ENCODE results near the gene DDTL.
"Not testable (repeated sequence)": the region's sequence is repeated elsewhere in the genome, so short reads cannot be mapped to it uniquely, and the experiment has no call there.

DDTL gene

GRCh38 chr22:23966568-23966967, at the start of gene DDTL:
Gene DDTL (plus strand): TSS chr22:23966888. CDS start chr22:23966915, 27 bp downstream.
- not testable (repeated sequence) for DNase-seq

GRCh38 chr22:23920267-23920611, 46.4 kb upstream of the DDTL start:
- not testable (repeated sequence) for DNase-seq

DNA sequence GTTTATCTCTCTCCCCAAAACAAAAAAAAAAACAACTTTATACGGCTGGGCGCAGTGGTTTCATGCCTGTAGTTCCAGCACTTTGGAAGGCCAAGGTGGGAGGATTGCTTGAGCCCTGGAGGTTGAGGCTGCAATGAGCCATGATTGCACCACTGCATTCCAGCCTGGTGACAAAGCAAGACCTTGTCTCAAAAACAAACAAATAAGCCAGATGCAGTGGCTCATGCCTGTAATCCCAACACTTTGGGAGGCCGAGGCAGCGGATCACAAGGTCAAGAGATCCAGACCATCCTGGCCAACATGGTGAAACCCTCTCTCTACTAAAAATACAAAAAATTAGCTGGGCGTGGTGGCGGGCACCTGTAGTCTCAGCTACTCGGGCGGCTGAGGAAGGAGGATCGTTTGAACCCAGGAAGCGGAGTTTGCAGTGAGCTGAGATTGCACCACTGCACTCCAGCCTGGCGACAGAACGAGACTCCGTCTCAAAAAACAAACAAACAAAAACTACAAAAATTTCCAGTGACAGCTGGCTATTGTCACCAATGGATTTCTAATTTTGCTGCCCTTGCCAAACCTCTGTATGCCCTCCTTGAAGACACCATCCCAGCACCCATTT, 45.0 kb upstream of the DDTL start:
- DNase-seq: not testable (repeated sequence)

DNA sequence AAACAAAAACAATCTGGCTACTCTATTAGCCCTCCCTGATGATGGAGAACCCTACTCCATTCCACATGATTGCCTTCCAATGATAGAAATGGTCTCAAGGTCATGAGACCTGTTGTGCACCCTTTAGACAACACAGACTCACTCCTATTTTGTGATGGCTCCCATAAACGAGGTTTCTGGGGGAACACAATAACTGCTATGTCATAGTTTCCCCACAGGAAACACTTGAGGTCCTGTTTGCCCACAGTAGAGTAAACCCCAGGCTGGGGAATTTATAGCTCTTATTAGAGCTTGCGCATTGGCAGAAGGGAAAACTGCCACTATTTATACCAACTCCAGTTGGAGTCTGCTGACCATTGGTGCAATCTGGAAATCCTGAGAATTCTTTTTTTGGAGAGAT, 43.8 kb upstream of the DDTL start:
- DNase-seq: no peak

- DNase-seq: no peak
Measured at GRCh38 chr22:23925020-23925606, 41.6 kb upstream of the DDTL start.

DNA sequence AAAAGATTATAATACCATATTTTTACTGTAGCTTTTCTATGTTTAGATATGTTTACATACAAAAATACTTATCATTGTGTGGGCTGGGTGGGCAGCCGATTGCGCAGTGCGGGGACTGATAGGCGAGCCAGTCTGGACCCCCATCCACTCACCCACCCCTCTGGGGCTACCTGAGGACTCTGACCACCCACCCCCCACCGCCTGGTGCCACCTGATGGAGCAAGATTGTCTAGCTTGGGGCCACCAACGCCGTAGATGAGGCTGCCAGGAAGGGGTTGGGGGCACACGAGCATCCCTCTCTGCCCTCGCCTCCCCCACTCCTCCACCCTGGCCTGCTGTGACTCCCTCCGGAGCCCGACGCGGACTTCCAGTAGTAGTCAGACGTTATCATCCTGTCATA, 40.1 kb upstream of the DDTL start:
- DNase-seq: no peak

DNA sequence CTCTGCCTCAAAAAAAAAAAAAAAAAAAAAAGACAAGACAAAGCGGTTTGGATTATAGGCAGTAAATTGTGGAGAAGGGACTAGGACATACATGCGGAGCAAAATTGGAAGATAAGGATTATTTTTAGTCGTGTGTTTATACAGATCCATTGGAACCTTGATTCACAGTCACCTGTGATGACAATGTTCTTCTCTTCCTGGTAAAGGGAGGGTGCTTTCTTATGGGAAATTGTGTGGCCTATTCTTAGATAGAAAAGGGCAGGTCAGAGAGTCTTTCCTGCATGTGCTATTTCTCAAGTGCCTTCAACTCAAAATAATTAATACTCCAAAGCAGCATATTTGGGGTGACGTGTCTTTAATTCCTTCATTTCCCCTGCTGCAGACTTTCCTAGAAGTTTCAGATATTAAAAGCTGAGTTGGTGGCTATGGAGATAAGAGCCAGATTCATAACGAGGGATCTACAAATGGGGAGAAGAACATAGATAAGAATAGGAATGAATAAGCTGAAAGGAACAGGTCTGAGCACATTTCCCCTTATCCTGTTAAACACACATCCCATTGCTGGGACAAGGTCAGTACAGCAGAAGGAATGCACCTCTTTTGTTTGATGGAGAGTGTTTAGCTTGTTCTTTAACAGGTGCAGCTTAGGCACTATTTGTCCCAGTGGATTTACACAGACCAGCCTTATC, 28.2 kb upstream of the DDTL start:
- DNase-seq: no peak

DNA sequence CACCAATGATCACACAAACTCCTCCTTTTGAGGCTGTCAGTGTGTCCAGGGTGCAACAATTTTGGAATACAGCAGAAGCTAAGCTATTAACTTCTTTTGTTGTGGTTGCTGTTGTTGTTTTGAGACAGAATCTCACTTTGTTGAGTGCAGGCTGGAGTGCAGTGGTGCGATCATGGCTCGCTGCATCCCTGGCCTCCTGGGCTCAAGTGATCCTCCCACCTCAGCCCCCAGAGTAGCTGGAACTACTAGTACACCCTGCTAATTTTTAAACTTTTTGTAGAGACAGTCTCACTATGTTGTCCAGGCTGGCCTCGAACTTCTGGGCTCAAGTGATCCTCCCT, 27.7 kb upstream of the DDTL start:
- no peak for DNase-seq

- not testable (repeated sequence) for DNase-seq
Measured at GRCh38 chr22:23940166-23940565, 26.5 kb upstream of the DDTL start.

DNA sequence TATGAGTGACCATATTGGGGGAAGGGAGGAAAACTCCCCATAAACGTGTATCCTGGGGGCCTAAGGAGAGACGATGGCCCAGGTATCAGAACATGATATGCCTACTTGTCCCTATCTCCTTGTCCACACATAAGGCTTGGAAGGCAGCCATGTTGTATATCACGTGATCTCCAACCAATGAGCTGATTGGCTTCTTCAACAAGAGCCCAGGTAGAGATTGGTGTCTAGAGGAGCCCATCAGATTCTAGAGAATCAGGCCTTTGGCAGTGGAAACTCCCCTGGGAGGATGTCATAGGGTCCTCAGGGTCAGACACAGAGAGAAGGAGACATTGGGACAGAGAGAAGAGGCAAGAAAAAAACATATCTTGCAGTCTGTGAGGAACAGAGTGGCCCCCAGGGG, 19.3 kb upstream of the DDTL start:
- not testable (repeated sequence) for DNase-seq

DNA sequence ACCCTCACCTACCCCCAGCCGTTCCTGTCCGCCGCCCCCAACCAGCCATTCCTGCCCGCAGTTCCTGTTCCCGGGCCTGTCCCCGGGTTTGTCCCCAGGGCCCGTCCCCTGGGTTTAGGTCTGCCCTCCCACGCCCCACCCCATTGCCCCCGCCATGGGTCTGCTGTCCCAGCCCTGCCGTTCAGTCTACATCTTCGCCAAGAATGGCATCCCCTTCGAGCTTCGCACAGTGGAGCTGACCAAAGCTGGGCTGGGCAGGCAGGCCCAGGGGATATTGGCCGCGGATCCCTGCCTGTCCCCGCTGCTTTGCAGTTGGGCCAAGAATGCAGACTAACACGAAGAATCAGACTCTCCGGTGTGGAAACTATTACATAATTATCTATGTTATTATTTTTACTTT, 16.9 kb upstream of the DDTL start:
- DNase-seq: not testable (repeated sequence)

DNA sequence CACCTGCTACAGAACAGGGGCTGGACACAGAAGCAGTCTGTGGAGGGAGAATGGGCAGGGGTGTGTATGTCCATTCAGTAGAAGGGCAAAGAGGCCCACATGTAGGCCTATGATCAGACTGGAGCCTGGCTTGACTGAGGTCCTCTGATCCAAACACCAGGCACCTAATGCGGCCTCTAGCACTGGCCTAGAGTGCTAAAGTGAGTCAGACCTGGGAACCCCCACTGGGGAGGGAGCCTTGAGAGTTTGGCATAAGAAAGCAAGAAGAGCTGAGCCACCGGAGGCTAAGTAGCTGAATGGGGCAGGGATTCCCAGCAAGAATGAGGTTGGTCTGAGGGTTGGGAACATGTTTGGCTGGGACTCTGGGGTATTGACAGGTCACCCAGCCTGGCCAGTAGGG, 15.3 kb upstream of the DDTL start:
- DNase-seq: not testable (repeated sequence)

- not testable (repeated sequence) for DNase-seq
Measured at GRCh38 chr22:23952794-23953405, 13.8 kb upstream of the DDTL start.

DNA sequence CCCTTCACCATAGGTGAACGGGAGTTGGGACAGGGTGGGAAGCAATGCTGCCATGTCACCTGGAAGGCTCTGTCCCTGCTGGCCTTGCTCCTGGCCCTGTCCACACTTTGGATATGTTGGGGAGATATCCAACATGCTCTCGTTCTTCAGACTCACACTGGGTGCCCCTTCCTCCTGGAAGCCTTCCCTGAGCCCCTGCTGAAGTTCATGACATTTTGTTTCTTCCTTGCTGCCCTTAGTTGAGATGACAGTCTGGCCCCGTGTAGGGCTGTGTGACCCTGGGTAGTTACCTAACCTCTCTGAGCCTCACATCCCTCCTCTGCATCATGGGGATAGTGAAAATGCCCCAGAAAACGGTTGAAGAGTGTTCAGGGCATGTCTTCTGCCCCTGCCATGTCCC, 13.2 kb upstream of the DDTL start:
- not testable (repeated sequence) for DNase-seq

DNA sequence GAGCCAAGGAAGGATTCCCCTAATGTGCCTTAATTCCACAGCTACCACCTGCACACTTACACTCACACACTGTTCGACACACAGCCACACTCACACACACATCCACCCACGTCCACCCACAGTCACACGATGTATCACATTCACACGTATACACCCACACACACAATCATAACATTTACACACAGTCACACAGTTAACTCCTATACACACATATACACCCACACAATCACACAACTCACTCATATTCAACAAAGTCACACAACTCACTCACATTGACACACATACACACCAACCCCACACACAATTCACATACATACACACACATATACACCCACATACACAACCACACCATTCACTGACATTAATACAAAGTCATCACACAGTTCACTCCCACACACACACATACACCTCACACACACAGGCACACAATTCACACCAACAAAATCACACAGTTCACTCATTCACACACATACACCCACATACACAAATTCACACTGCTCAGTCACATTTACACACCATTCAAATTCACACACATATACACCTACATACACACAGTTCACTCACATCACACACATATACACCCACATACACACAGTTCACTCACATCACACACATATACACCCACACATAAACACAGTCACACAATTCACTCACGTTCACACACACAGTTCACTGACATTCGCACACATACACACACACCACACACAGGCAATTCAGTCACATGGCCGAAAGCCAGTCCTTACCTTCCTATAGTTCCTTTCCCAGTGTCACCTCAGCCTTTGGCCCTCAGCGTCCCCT, 12.3 kb upstream of the DDTL start:
- DNase-seq: not testable (repeated sequence)

DNA sequence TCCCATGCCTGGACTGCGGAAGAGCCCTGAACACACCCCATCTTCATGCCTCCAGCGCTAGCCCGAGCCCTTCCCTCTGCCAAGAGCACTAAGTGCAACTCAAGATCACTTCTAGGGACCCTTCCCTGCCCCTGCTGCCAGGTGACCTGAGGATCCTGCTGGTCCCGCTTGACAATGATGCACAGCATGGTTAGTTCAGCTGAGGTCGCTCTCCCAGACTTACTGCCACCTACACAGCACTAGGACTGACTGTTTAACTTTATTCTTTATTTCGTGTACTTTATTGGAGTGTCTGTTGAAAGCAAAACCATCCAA, 11.7 kb upstream of the DDTL start:
- DNase-seq: not testable (repeated sequence)

GRCh38 chr22:23955886-23956285, 10.8 kb upstream of the DDTL start:
- DNase-seq: not testable (repeated sequence)

DNA sequence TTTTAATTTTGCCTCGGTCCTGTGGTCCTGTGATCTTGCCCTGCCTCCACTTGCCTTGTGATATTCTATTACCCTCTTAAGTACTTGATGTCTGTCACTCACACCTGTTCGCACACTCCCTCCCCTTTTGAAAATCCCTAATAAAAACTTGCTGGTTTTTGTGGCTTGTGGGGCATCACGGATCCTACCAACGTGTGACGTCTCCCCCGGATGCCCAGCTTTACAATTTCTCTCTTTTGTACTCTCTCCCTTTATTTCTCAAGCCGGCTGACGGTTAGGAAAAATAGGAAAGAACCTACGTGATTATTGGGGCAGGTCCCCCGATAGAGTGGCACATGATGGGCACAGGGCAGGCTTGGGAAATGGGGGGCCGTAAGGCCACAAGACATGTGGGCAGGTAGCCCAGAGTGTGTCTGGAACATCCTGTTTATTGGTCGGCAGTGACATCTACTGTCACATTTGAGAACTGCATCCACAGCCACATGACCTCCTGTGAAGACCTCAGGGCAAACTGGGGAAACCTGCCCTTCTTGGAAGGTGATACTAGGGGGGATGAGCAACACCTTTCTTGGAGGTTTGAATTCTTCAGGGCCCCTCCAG, 10.3 kb upstream of the DDTL start:
- DNase-seq: peak in 53 of 56 donors; percentile 6 to 93 (median 54)

GRCh38 chr22:23961084-23961771, 5.5 kb upstream of the DDTL start, which contains the start of gene GSTT2B:
Gene GSTT2B (minus strand): TSS chr22:23961195. CDS start chr22:23961131, 64 bp downstream.
- not testable (repeated sequence) for DNase-seq

DNA sequence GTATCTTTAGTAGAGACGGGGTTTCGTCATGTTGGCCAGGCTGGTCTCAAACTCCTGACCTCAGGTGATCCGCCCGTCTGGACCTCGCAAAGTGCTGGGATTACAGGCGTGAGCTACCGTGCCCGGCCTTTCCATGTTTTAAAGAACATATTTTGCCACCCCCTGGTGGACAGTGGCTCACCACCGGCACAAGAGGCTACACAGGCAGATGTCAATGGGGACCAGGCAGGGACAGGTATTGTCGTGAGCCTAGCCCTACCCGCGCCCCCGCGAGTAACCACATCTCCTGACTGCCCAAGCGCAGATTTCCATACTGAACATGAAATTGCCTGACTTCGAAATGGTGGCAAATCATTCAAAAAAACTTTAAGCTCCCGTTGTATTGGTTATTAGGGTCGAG, 594 bp upstream of the DDTL start:
- not testable (repeated sequence) for DNase-seq

DNA sequence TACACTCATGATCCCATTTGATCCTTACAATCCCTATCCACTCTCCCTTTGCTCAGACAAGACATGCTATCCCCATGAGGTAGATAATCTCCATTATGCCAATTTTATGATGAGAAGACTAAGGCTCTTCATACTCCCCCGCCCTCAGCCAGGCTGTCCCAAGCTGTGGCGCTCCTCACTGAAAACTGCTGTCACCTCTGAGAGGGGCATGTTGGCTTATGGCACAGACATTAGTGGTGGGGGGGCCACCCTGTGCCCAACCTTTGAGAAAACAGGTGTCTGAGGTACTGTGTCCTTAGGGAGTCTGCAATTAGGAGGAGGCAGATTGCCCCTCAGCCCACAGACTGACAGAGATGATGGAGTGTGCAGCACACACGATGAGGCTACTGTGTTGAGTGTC, 2.4 kb downstream of the DDTL start:
- DNase-seq: no peak
